ENCODE measurements around the gene GHRH. TPM values are rescaled to one million over a fixed set of nuclear protein-coding genes. Genes with fewer than 3 reads are reported as not detected.

GHRH gene
- total and polyA plus RNA-seq, 11 donors: not detected

DNA sequence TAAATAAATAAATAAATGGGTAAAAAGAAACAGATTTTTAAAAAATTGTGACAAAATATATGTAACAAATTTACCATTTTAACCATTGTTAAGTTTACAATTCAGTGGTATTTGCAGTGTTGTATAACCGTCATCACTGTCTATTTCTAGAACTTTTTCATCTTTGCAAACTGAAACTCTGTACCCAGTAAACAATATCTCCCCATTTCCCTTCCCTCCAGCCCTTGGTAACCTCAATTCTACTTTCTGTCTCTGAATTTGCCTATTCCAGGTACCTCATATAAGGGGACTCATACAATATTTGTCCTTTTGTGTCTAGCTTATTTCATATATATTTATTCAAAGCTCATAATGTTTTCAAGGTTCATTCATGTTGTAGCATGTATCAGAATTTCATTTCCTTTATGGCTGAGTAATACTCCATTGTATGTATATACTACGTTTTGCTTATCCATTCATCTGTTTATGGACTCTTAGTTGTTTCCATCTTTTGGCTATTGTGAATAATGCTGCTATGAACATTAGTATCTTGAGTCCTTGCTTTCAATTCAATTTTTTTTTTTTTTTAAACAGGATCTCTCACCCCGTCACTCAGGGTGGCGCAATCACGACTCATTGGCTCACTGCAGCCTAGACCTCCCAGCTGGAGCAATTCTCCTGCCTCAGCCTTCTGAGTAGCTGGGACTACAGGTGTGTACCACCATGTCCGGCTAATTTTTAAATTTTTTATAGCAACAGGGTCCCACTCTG, 36.8 kb upstream of the GHRH start:
- intact Hi-C loops (cut with DNase I): no loop called here

GRCh38 chr20:37297066-37297736, 35.6 kb upstream of the GHRH start:
- WGBS, 4 donors: 92 to 94% (median 93%) methylated on average over 13 of the region's 13 CpGs
- H3K9me3 ChIP-seq: peaks cover 0 to 12% (median 0%) of the 10 kb centered on the region in 12 donors
- intact Hi-C loops (cut with DNase I): no loop called here
- H3K4me3 ChIP-seq: no peak overlapping the region
- TF ChIP-seq CTCF (IDR thresholded peaks at IDR 0.05) (no peak), POLR2A (IDR thresholded peaks at IDR 0.05) (no peak)
- no peak for DNase-seq
- H3K4me1 ChIP-seq: peaks cover 0 to 66% (median 18%) of the 10 kb centered on the region in 12 donors
- H3K36me3 ChIP-seq: peaks cover 0 to 41% (median 20%) of the 10 kb centered on the region in 9 donors
- H3K27me3 ChIP-seq: no peaks in the 10 kb centered on the region
- H3K27ac ChIP-seq: peak overlapping the region in 1 of 12 donors; percentile 81
- no peak for ATAC-seq

More for the DNA sequence above, 36.8 kb upstream of the GHRH start:
- H3K36me3 ChIP-seq: peaks cover 0 to 41% (median 26%) of the 10 kb centered on the region in 9 donors
- H3K9me3 ChIP-seq: peaks cover 0 to 4% (median 0%) of the 10 kb centered on the region in 12 donors
- WGBS, 4 donors: 80 to 94% (median 93%) methylated on average over 6 of the region's 6 CpGs
- H3K27ac ChIP-seq: peak overlapping the region in 1 of 12 donors; percentile 81
- H3K4me1 ChIP-seq: peaks cover 0 to 54% (median 18%) of the 10 kb centered on the region in 12 donors
- no peak for TF ChIP-seq CTCF (IDR thresholded peaks at IDR 0.05)
- TF ChIP-seq POLR2A (IDR thresholded peaks at IDR 0.05): no peak
- ATAC-seq: no peak
- no peak for DNase-seq
- no peak overlapping the region for H3K4me3 ChIP-seq
- no peaks in the 10 kb centered on the region for H3K27me3 ChIP-seq

- TF ChIP-seq CTCF (IDR thresholded peaks at IDR 0.05): no peak
- no peak for TF ChIP-seq POLR2A (IDR thresholded peaks at IDR 0.05)
These were observed 34.8 kb upstream of the GHRH start for GRCh38 chr20:37296371-37296770.

GRCh38 chr20:37295595-37295994, 34.0 kb upstream of the GHRH start:
- Histone ChIP-seq H3K36me3 (peaks cover 0 to 26% (median 7%) of the 10 kb centered on the region in 9 donors), H3K27ac (peak overlapping the region in 2 of 12 donors; percentile 81 to 87), H3K27me3 (no peaks in the 10 kb centered on the region), H3K4me1 (peaks cover 0 to 82% (median 22%) of the 10 kb centered on the region in 12 donors), H3K4me3 (no peak overlapping the region), H3K9me3 (peaks cover 0 to 12% (median 0%) of the 10 kb centered on the region in 12 donors)
- intact Hi-C loops (cut with DNase I): no loop called here
- no peak for DNase-seq
- no peak for ATAC-seq
- WGBS, 4 donors: 85 to 90% (median 85%) methylated on average over 7 of the region's 7 CpGs
- TF ChIP-seq CTCF (IDR thresholded peaks at IDR 0.05) (no peak), POLR2A (IDR thresholded peaks at IDR 0.05) (no peak)

More at GRCh38 chr20:37296371-37296770, 34.8 kb upstream of the GHRH start:
- peaks cover 0 to 34% (median 11%) of the 10 kb centered on the region in 9 donors for H3K36me3 ChIP-seq
- H3K4me3 ChIP-seq: no peak overlapping the region
- H3K4me1 ChIP-seq: peaks cover 0 to 74% (median 18%) of the 10 kb centered on the region in 12 donors
- H3K9me3 ChIP-seq: peaks cover 0 to 12% (median 0%) of the 10 kb centered on the region in 12 donors
- H3K27ac ChIP-seq: peak overlapping the region in 1 of 12 donors; percentile 81
- no peaks in the 10 kb centered on the region for H3K27me3 ChIP-seq
- no peak for DNase-seq
- ATAC-seq: no peak
- 34 to 62% (median 54%) methylated on average over 2 of the region's 2 CpGs for WGBS, 4 donors
- intact Hi-C loops (cut with DNase I): no loop called here
